ENCODE results near the gene TRNAU1AP.
"Not testable (repeated sequence)": the region's sequence is repeated elsewhere in the genome, so short reads cannot be mapped to it uniquely, and the experiment has no call there.

The TRNAU1AP gene

DNA sequence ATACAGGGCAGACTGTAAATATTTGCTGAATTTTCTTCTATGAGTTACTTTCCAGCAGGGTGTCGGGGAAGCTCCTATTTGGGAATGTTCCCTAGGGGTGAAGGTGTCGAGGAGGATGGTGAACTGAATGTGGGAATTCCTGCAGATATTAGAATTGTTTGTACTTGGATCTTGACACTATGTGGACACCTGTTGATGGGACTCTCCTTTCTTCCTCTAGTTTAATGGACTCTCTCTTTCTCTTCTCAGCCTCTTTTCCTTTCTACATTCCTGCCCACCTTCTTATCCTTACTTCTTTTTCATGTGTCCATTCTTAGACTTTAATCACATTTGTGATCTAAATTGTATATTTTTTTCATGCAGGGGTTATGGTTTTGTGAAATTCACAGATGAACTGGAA, 14.0 kb downstream of the TRNAU1AP start:
- ChIA-PET POLR2A (interaction anchor here (0.8 to 1.8 kb wide), 2 partner anchors 9 to 15 kb away, joined by 3 to 12 read pairs; no protein-coding TSS in a partner anchor), CTCF (no interaction called here)
- no peak for DNase-seq (ENCODE audit: extremely low spot score)
- TF ChIP-seq TARDBP (IDR thresholded peaks at IDR 0.05) (no peak), ELF4 (IDR thresholded peaks at IDR 0.05) (no peak), ARNT (IDR thresholded peaks at IDR 0.05) (no peak), SUZ12 (IDR thresholded peaks at IDR 0.05) (no peak), SP1 (IDR thresholded peaks at IDR 0.05) (no peak), FOXA1 (IDR thresholded peaks at IDR 0.05) (no peak)

DNA sequence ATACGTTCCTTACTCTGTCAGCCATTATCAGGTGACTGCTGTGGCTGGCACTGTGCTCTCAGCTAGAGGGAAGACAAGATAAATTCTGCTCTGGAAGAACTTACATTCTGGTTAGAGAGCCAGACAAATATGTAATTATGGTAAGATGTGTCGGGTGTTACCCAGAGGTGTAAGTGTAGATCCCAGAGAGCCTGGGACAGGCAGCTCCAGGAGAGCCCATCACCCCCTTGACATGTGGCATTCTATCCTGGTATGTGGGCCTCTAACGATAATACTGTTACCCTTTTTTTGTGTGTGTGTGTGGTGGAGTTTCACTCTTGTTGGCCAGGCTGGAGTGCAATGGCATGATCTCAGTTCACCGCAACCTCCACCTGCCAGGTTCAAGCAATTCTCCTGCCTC, 19.0 kb downstream of the TRNAU1AP start:
- CTCF ChIA-PET: no interaction called here
- POLR2A ChIA-PET: interaction anchor here (2.9 kb wide), 1 partner anchor 10 kb away, joined by 14 read pairs; no protein-coding TSS in a partner anchor
- no peak for DNase-seq (ENCODE audit: extremely low spot score)
- no peak for TF ChIP-seq SP1 (IDR thresholded peaks at IDR 0.05)
- TF ChIP-seq L3MBTL2 (conservative IDR thresholded peaks at IDR 0.05): no peak
- no peak for TF ChIP-seq ZNF384 (IDR thresholded peaks at IDR 0.05)
- TF ChIP-seq, protein P1, sequence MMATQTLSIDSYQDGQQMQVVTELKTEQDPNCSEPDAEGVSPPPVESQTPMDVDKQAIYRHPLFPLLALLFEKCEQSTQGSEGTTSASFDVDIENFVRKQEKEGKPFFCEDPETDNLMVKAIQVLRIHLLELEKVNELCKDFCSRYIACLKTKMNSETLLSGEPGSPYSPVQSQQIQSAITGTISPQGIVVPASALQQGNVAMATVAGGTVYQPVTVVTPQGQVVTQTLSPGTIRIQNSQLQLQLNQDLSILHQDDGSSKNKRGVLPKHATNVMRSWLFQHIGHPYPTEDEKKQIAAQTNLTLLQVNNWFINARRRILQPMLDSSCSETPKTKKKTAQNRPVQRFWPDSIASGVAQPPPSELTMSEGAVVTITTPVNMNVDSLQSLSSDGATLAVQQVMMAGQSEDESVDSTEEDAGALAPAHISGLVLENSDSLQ (IDR thresholded peaks at IDR 0.05): no peak
- no peak for TF ChIP-seq ARNT (IDR thresholded peaks at IDR 0.05)
- TF ChIP-seq FOXA1 (IDR thresholded peaks at IDR 0.05): no peak
- TF ChIP-seq SUZ12 (IDR thresholded peaks at IDR 0.05): no peak

DNA sequence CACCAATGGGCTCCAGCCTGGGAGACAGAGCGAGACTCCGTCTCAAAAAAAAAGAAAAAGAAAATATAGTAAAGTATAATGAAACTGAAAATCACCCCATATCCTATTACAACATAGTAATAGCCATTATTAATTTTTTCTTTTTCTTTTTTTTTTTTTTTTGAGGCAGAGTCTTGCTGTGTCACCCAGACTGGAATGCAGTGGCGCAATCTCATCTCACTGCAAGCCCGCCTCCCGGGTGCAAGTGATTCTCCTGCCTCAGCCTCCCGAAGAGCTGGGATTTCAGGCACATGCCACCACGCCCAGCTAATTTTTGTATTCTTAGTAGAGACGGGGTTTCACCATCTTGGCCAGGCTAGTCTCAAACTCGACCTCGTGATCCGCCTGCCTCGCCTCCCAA, 20.0 kb downstream of the TRNAU1AP start:
- DNase-seq (ENCODE audit: extremely low spot score); CTCF ChIA-PET: not testable (repeated sequence)
- POLR2A ChIA-PET: interaction anchor here (2.9 kb wide), 1 partner anchor 9 kb away, joined by 14 read pairs; no protein-coding TSS in a partner anchor

DNA sequence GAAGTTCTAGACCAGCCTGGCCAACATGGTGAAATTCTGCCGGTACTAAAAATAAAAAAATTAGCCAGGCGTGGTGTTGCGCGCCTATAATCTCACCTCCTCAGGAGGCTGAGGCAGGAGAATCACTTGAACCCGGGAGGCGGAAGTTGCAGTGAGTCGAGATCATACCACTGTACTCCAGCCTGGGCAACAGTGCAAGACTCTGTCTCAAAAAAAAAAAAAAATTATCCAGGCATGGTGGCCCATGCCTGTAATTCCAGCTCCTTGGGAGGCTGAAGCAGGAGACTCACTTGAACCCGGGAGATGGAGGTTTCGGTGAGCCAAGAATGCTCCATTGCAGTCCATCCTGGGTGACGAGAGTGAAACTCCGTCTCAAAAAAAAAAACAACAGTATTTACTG, 20.7 kb downstream of the TRNAU1AP start:
- DNase-seq (ENCODE audit: extremely low spot score): no peak
- ChIA-PET POLR2A (interaction anchor here (2.9 kb wide), 1 partner anchor 8 kb away, joined by 14 read pairs; no protein-coding TSS in a partner anchor), CTCF (no interaction called here)
- TF ChIP-seq NFRKB (IDR thresholded peaks at IDR 0.05) (no peak), HDGF (IDR thresholded peaks at IDR 0.05; ENCODE audit: borderline replicate concordance) (no peak), SP1 (IDR thresholded peaks at IDR 0.05) (no peak), BHLHE40 (IDR thresholded peaks at IDR 0.05; ENCODE audit: borderline replicate concordance) (no peak), FOXA1 (IDR thresholded peaks at IDR 0.05) (no peak), FOXK2 (IDR thresholded peaks at IDR 0.05) (no peak), SUZ12 (IDR thresholded peaks at IDR 0.05) (no peak), FOXM1 (IDR thresholded peaks at IDR 0.05; ENCODE audit: borderline replicate concordance) (no peak), TARDBP (IDR thresholded peaks at IDR 0.05) (no peak), ARNT (IDR thresholded peaks at IDR 0.05) (no peak), ELF4 (IDR thresholded peaks at IDR 0.05) (no peak), L3MBTL2 (conservative IDR thresholded peaks at IDR 0.05) (no peak), LEF1 (IDR thresholded peaks at IDR 0.05; ENCODE audit: borderline replicate concordance) (no peak), CTBP1 (IDR thresholded peaks at IDR 0.05; ENCODE audit: borderline replicate concordance) (no peak), ZNF384 (IDR thresholded peaks at IDR 0.05) (no peak)
- TF ChIP-seq, protein P1 (IDR thresholded peaks at IDR 0.05): no peak

DNA sequence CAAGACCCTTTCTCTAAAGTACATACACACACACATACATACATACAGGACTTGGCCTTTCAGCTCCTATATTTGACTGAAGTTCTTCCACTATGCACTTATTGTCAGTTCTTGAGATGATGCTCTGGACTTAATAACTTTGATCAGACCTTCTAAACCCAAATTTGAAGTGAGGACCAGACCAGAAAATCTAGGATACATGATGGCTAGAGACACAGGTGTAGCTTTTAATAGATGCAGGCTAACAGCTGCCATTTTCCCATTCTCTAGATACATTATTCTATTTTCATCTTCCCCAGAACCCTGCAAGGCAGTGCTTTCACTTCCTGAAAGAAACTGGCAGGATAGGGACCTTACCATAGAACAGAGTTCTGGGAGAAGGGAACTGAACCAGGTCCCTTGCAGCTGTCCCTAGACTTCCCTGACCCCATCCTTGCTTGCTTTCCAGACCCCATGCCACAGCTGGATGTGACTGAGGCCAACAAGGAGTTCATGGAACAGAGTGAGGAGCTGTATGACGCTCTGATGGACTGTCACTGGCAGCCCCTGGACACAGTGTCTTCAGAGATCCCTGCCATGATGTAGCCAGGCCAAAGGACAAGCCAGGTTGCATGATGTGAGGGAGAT, 24.3 kb downstream of the TRNAU1AP start:
- POLR2A ChIA-PET: interaction anchor here (1.0 to 1.3 kb wide), 3 partner anchors 24 to 71 kb away, joined by 3 to 4 read pairs (median 3); partner anchors contain the start of genes RCC1 and TRNAU1AP
- DNase-seq (ENCODE audit: extremely low spot score): no peak
- CTCF ChIA-PET: no interaction called here
- no peak for TF ChIP-seq L3MBTL2 (conservative IDR thresholded peaks at IDR 0.05)
- TF ChIP-seq BHLHE40 (IDR thresholded peaks at IDR 0.05; ENCODE audit: borderline replicate concordance): no peak
- TF ChIP-seq FOXK2 (IDR thresholded peaks at IDR 0.05): no peak
- TF ChIP-seq TARDBP (IDR thresholded peaks at IDR 0.05): no peak
- no peak for TF ChIP-seq FOXM1 (IDR thresholded peaks at IDR 0.05; ENCODE audit: borderline replicate concordance)
- TF ChIP-seq ARNT (IDR thresholded peaks at IDR 0.05): no peak
- TF ChIP-seq LEF1 (IDR thresholded peaks at IDR 0.05; ENCODE audit: borderline replicate concordance): no peak
- no peak for TF ChIP-seq SUZ12 (IDR thresholded peaks at IDR 0.05)
- no peak for TF ChIP-seq CTBP1 (IDR thresholded peaks at IDR 0.05; ENCODE audit: borderline replicate concordance)
- TF ChIP-seq, protein P1 (IDR thresholded peaks at IDR 0.05): no peak
- no peak for TF ChIP-seq SP1 (IDR thresholded peaks at IDR 0.05)
- TF ChIP-seq HDGF (IDR thresholded peaks at IDR 0.05; ENCODE audit: borderline replicate concordance): no peak
- no peak; the same call in 1 of the 2 replicates for TF ChIP-seq NFRKB (IDR thresholded peaks at IDR 0.05)
- no peak for TF ChIP-seq FOXA1 (IDR thresholded peaks at IDR 0.05)
- TF ChIP-seq ZNF384 (IDR thresholded peaks at IDR 0.05): no peak

DNA sequence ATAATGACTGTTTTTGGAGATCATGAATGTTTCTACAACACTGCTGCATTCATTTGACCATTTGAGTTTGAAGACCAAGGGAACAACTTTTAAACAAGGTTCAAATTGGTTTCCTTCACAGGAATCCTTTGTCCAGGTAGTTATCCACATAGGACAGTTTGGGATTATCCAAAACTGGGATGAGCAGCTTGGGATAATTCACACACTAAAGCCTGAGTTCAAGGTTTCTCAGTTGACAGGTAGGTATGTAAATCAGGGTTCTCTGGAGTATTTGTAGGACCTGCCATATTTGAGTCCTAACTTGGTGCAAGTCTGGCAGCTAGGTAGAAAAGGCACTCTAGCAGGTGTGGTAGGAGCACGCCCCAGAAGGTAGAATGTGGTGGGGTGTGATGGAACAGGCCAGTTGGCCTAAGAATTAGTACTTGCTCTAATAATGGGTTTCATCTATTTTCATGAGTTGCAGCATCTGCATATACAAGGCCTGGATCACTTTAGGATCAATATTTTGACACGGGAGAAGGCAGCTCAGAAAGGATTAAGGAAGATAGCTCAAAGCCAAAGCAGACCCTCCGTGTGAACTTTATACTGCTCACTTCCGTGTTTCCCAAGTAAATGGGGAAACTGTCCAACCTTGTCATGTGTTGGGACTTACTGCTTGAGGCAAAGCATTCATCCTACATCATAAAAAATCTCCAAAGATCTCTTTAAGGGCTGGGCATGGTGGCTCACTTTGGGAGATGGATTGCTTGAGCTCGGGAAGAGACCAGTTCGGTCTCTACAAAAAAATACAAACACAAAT, 25.1 kb downstream of the TRNAU1AP start:
- POLR2A ChIA-PET: interaction anchor here (1.3 to 1.4 kb wide), 3 partner anchors 17 to 71 kb away, joined by 3 to 5 read pairs (median 4); partner anchors contain the start of gene TRNAU1AP
- CTCF ChIA-PET: no interaction called here
- DNase-seq (ENCODE audit: extremely low spot score): no peak
- peak; percentile 9; the same call in 1 of the 2 replicates for TF ChIP-seq ELF4 (IDR thresholded peaks at IDR 0.05)
- TF ChIP-seq, protein P1 (IDR thresholded peaks at IDR 0.05): no peak
